ENCODE measurements around the gene ATP4B.

DNA sequence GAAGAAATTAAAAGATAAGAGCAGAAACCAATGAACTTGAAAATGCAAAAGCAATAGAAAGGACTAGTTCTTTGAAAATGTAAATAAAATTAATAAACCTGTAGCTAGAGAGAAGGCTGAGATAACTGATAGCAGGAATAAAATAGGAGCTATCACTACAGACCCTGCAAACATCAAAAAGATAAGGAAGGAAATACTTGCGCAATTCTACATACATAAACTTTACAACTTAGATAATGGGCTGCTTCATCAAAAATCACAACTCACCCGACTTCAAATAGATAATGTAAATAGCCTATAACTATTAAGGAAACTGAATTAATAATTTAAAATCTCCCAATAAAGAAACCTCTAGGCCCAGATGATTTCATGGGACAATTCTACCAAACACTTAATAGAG, 3.5 kb upstream of the ATP4B start:
- no peak for TF ChIP-seq TEAD1 (CRISPR knock-in tag; IDR thresholded peaks at IDR 0.05)
- TF ChIP-seq CTCF (IDR thresholded peaks at IDR 0.05) = no peak
- no peak for TF ChIP-seq ETV6 (CRISPR knock-in tag; IDR thresholded peaks at IDR 0.05)
- TF ChIP-seq ESRRA (CRISPR knock-in tag; IDR thresholded peaks at IDR 0.05; ENCODE audit: borderline replicate concordance) = no peak
- no peak for TF ChIP-seq ZNF512 (CRISPR knock-in tag; IDR thresholded peaks at IDR 0.05; ENCODE audit: borderline replicate concordance)
- TF ChIP-seq JUN (CRISPR knock-in tag; IDR thresholded peaks at IDR 0.05) = no peak

Measured in WTC11 (cell line).